GM21723 (cell line): ENCODE measurements around the gene POLR3E.
"Not testable (repeated sequence)": the region's sequence is repeated elsewhere in the genome, so short reads cannot be mapped to it uniquely, and the experiment has no call there.

Source experiments
- ATAC-seq: cut with Tn5 transposase; IDR thresholded peaks from one replicate; pipeline ENCODE4 v1.9.1; 2021; ENCODE audit warnings: mild to moderate bottlenecking, moderate library complexity; ENCODE audit not compliant: unreplicated experiment

Gene POLR3E

GRCh38 chr16:22360963-22361659, 63.9 kb downstream of the POLR3E start:
- no peak for ATAC-seq

GRCh38 chr16:22364241-22364640, 67.0 kb downstream of the POLR3E start:
- ATAC-seq, result no peak

- no peak for ATAC-seq
These were observed 69.2 kb downstream of the POLR3E start for GRCh38 chr16:22366371-22366770.

- no peak for ATAC-seq
These were observed 69.7 kb downstream of the POLR3E start for GRCh38 chr16:22366889-22367288.

- not testable (repeated sequence) for ATAC-seq
These were observed 71.1 kb downstream of the POLR3E start for GRCh38 chr16:22368200-22368826.

- no peak for ATAC-seq
These were observed 72.1 kb downstream of the POLR3E start for GRCh38 chr16:22369221-22369811.

GRCh38 chr16:22370038-22370820, 73.0 kb downstream of the POLR3E start:
- ATAC-seq, result no peak

- ATAC-seq, result no peak
These were observed 75.9 kb downstream of the POLR3E start for GRCh38 chr16:22372882-22373661.

- peak; percentile 31 for ATAC-seq
These were observed 76.6 kb downstream of the POLR3E start for GRCh38 chr16:22373662-22374310.

GRCh38 chr16:22374311-22375116, 77.3 kb downstream of the POLR3E start, which contains the start of gene CDR2:
Gene CDR2 (minus strand): TSS chr16:22374619. CDS start chr16:22374309, 310 bp downstream.
- peak; percentile 83 for ATAC-seq

- no peak for ATAC-seq
These were observed 78.1 kb downstream of the POLR3E start for GRCh38 chr16:22375117-22375962.

GRCh38 chr16:22375963-22376640, 78.9 kb downstream of the POLR3E start:
- ATAC-seq, result no peak

- ATAC-seq, result no peak
These were observed 82.4 kb downstream of the POLR3E start for GRCh38 chr16:22379656-22380055.

GRCh38 chr16:22380529-22380928, 83.3 kb downstream of the POLR3E start:
- ATAC-seq, result no peak

GRCh38 chr16:22381392-22381791, 84.2 kb downstream of the POLR3E start:
- no peak for ATAC-seq

GRCh38 chr16:22383827-22384226, 86.6 kb downstream of the POLR3E start:
- ATAC-seq, result no peak
